ENCODE data around the gene STK38.

GRCh38 chr6:36499918-36500317 lies 47.4 kb downstream of the STK38 start:
- TF ChIP-seq TCF7L2 (IDR thresholded peaks at IDR 0.05; ENCODE audit: borderline replicate concordance, extremely low read depth, insufficient read depth, insufficient read length) (no peak), CTCF (IDR thresholded peaks at IDR 0.05 in 2 of 3, conservative IDR thresholded peaks at IDR 0.05 in 1 of 3; ENCODE audit: borderline replicate concordance in 1 of 3, insufficient read depth in 1 of 3, low read depth in 2 of 3, low read length in 2 of 3) (no peak), EZH2phosphoT487 (IDR thresholded peaks at IDR 0.05; ENCODE audit: borderline replicate concordance) (no peak), EZH2 (IDR thresholded peaks at IDR 0.05) (no peak), SRF (IDR thresholded peaks at IDR 0.05; ENCODE audit: low read depth) (no peak), SP1 (IDR thresholded peaks at IDR 0.05; ENCODE audit: low read depth) (no peak), POLR2AphosphoS5 (IDR thresholded peaks at IDR 0.05; ENCODE audit: low read depth, low read length) (no peak), ZFX (IDR thresholded peaks at IDR 0.05) (no peak), MAX (IDR thresholded peaks at IDR 0.05) (no peak)

All from HCT116 (cell line).